GM19328 (cell line): ENCODE data around the gene ENOX1.
"Not testable (repeated sequence)": the region's sequence is repeated elsewhere in the genome, so short reads cannot be mapped to it uniquely, and the experiment has no call there.

Experiments used
- ATAC-seq: cut with Tn5 transposase; IDR thresholded peaks from one replicate; pipeline ENCODE4 v1.9.1; 2021; ENCODE audit warnings: mild to moderate bottlenecking, moderate library complexity; ENCODE audit not compliant: unreplicated experiment

ENOX1 gene

GRCh38 chr13:43180837-43181236 lies 605.9 kb downstream of the ENOX1 start:
- ATAC-seq, result no peak

- ATAC-seq, result no peak
These were observed 606.6 kb downstream of the ENOX1 start for GRCh38 chr13:43180036-43180660.

DNA sequence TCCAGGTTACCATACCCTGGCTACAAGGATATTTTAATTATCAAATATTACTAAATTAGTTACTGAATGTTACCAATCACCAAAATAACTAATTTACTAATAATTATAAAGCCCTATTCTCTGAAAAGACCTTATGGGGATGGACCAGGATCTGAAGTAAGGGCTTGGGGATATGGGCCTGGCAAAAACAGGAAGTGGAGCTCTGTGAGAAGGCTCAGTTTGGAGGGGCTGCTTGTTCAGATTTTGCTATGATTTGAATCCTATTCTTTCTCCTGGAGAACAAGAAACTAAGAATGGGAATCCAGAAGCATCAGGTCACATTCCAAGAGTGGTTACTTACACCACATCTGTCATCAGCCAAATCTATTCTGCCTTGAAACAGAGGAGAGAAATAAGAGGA lies 615.3 kb downstream of the ENOX1 start:
- ATAC-seq, result no peak

DNA sequence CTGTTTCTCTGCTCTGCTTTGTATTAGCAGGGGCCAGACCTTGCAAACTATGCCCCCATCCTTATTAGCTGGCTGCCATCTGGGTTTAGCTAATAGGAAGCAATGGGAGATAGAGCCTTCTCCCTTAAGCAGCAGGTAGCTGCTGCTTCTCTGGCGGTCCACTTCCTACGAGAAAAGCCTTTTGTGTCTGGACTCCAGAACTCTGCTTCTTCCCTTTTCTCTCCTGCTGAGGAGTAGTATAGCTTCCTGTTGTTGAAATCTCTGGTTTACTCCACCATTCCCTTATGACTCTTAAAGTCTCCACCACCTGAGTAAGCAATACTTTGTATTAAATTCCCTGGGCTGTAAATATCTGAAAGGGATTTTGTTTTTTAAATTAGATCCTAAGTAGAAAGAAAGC lies 616.3 kb downstream of the ENOX1 start:
- ATAC-seq, result no peak

GRCh38 chr13:43168434-43168833 lies 618.3 kb downstream of the ENOX1 start:
- ATAC-seq, result not testable (repeated sequence)

- no peak for ATAC-seq
These were observed 619.0 kb downstream of the ENOX1 start for GRCh38 chr13:43167731-43168130.

DNA sequence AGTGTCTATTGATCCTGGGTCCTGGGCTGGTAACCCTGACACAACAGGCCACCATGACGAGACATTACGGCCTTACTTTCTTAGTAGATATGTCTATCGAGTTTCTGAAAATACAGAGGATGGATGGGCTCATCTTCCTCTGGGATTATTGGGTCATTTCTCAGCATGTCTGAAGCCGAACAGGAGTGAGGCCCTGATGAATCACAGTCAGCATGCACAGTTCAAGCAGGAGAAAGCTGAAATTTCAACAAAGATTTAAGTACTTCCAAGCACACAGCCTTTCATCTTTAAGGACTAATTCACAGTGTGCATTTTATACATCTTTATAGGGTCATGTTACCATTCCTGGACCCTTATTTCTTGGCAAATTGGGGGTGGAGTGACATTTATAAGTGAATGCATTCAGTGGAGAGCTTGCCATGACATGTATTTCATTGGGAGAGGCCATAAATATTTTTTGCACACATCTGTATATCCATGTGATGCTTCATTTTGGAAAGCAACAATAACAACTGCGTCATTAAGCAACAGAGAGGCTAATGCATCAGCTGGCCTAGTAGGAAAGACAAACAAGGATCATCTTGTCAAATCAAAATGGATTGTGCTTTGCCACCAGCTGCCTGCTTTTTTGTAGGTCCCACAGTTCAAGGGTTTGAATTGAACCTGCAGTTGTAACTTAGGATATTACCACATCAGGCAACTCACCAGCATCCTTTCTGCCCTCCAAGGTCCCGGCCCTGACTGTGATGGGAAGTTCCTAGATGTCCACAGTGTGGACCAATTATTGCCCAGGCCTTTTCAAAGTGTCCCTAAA lies 619.9 kb downstream of the ENOX1 start:
- ATAC-seq, result no peak
